Liver (tissue), 9 donors: ENCODE measurements around the gene C1orf50. TPM values are rescaled to one million over a fixed set of nuclear protein-coding genes. Genes with fewer than 3 reads are reported as not detected.
"Not testable (repeated sequence)": the region's sequence is repeated elsewhere in the genome, so short reads cannot be mapped to it uniquely, and the experiment has no call there.

ENCODE experiments used
- DNase-seq: peaks from one replicate; pipeline ENCODE4 v3.0.0-alpha.2; 2017; ENCODE audit warnings: low spot score
- H3K27ac ChIP-seq, 2 donors: one replicate each; pipeline ENCODE4 v1.7.0; 2013; ENCODE audit warnings: inconsistent platforms in 2 of 2, low read length in 2 of 2, control low read depth in 1 of 2, low read depth in 1 of 2, mild to moderate bottlenecking in 1 of 2
- H3K27me3 ChIP-seq, 4 donors: one replicate each; pipeline versions ENCODE4 v1.6.1 to v1.7.0; 2013; ENCODE audit warnings: low read length in 3 of 4, inconsistent platforms in 1 of 4, mild to moderate bottlenecking in 1 of 4, moderate library complexity in 1 of 4; ENCODE audit not compliant: control insufficient read depth in 4 of 4, insufficient read depth in 4 of 4
- H3K36me3 ChIP-seq, 4 donors: one replicate each; pipeline versions ENCODE4 v1.6.1 to v1.7.0; 2013; ENCODE audit warnings: low read length in 3 of 4, mild to moderate bottlenecking in 3 of 4, low read depth in 1 of 4, moderate library complexity in 1 of 4; ENCODE audit not compliant: control insufficient read depth in 4 of 4, insufficient read depth in 3 of 4
- H3K4me1 ChIP-seq, 4 donors: one replicate each; pipeline versions ENCODE4 v1.6.1 to v1.7.0; 2013; ENCODE audit warnings: low read length in 3 of 4, mild to moderate bottlenecking in 3 of 4, moderate library complexity in 1 of 4; ENCODE audit not compliant: control insufficient read depth in 4 of 4, insufficient read depth in 4 of 4
- H3K4me3 ChIP-seq, 3 donors: one replicate each; pipeline versions ENCODE4 v1.6.1 to v1.7.0; 2013; ENCODE audit warnings: low read length in 3 of 3, control low read depth in 1 of 3, low read depth in 1 of 3, mild to moderate bottlenecking in 1 of 3
- H3K9ac ChIP-seq, 2 donors: one replicate each; pipeline ENCODE4 v1.7.0; 2013; ENCODE audit warnings: low read length in 2 of 2, mild to moderate bottlenecking in 2 of 2, moderate library complexity in 2 of 2, control low read depth in 1 of 2, low read depth in 1 of 2
- H3K9me3 ChIP-seq, 4 donors: one replicate each; pipeline versions ENCODE4 v1.6.1 to v1.7.0; 2013; ENCODE audit warnings: low read length in 3 of 4; ENCODE audit not compliant: control insufficient read depth in 4 of 4
- ATF3 ChIP-seq: IDR thresholded peaks from 2 replicates; pipeline ENCODE4 v1.6.1; 2016; ENCODE audit warnings: antibody characterized with exemption
- CTCF ChIP-seq: fragments of 150-350 bp; IDR thresholded peaks from 2 replicates; pipeline ENCODE4 v1.5.1; 2017; ENCODE audit warnings: improper control_type of control experiment, low read depth, low read length; ENCODE audit not compliant: missing input control
- FOXA1 ChIP-seq: IDR thresholded peaks from 2 replicates; pipeline ENCODE4 v1.6.1; 2016; ENCODE audit warnings: antibody characterized with exemption
- HNF4A ChIP-seq, 2 donors: conservative IDR thresholded peaks; 2 replicates each; pipeline ENCODE4 v1.6.1; 2016; ENCODE audit warnings: antibody characterized with exemption in 2 of 2, mild to moderate bottlenecking in 2 of 2
- JUND ChIP-seq, 2 donors: IDR thresholded peaks; 2 replicates each; pipeline ENCODE4 v1.6.1; 2016; ENCODE audit warnings: antibody characterized with exemption in 2 of 2
- MAX ChIP-seq: IDR thresholded peaks from 2 replicates; pipeline ENCODE4 v1.6.1; 2016; ENCODE audit warnings: antibody characterized with exemption
- NR2F2 ChIP-seq: IDR thresholded peaks from 2 replicates; pipeline ENCODE4 v1.6.1; 2016; ENCODE audit warnings: antibody characterized with exemption
- RAD21 ChIP-seq, 2 donors: IDR thresholded peaks; 2 replicates each; pipeline ENCODE4 v1.6.1; 2016; ENCODE audit warnings: antibody characterized with exemption in 2 of 2, mild to moderate bottlenecking in 2 of 2
- SP1 ChIP-seq: IDR thresholded peaks from 2 replicates; pipeline ENCODE4 v1.6.1; 2018; ENCODE audit warnings: antibody characterized with exemption, mild to moderate bottlenecking
- YY1 ChIP-seq: IDR thresholded peaks from 2 replicates; pipeline ENCODE4 v1.6.1; 2016; ENCODE audit warnings: antibody characterized with exemption, mild to moderate bottlenecking
- ZBTB33 ChIP-seq: IDR thresholded peaks from 2 replicates; pipeline ENCODE4 v1.6.1; 2016; ENCODE audit warnings: antibody characterized with exemption
- WGBS: extraction: QIAGEN DNeasy Blood & Tissue Kit; methylation state at CpG from one replicate; pipeline ENCODE4 v1.1.7; 2013; 5-methylcytosine and 5-hydroxymethylcytosine counted together
- polyA plus RNA-seq, 2 donors: library from polyadenylated mRNA; stranded (reverse) in 1 of 2; unstranded in 1 of 2; fragments of 200-250 nt in 1 of 2; fragments of >200 nt in 1 of 2; fragmentation: Nextera tagmentation in 1 of 2; extraction: Ambion mirVana in 1 of 2; gene quantifications; one replicate each; pipeline versions ENCODE4 v1.2.1 to v1.2.3, GENCODE V29; 2013 to 2015
- total RNA-seq, 2 donors: library from RNA; depleted of rRNA; stranded (reverse); fragments of >200 nt; gene quantifications; one replicate each; pipeline ENCODE4 v1.2.3, GENCODE V29; 2014
- donor health status: healthy.
- donor health status: healthy.
- donor health status: healthy.
- donor health status: healthy.
- donor health status: healthy.

C1orf50 gene
- total and polyA plus RNA-seq, 4 donors, result 2.6 to 5.8 (median 3.5) TPM

DNA sequence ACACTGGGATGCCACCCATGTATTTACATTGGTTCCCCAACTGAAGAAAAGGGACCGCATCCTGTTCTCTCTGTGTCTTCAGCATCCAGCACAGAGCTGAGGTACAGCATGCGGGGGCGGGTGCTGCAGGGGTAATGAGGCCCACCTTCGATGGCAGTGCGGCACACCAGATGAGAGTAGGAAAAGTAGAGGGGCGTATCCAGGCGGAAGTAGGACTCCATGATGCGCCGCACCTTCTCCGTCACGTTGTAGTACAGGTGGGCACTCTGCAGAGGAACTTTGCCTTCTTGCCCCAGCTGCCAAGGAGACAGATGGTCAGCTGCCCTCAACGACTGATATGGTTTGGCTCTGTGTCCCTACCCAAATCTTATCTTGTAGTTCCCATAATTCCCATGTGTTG, 17.0 kb upstream of the C1orf50 start:
- H3K4me1 ChIP-seq, result no peaks in the 10 kb centered on the region
- TF ChIP-seq CTCF (no peak), SP1 (no peak), JUND (IDR thresholded peaks at IDR 0.05) (no peak), FOXA1 (no peak), YY1 (no peak), RAD21 (IDR thresholded peaks at IDR 0.05) (no peak), ATF3 (no peak), HNF4A (conservative IDR thresholded peaks at IDR 0.05) (no peak), ZBTB33 (no peak)
- 95% methylated on average over 12 of the region's 12 CpGs for WGBS
- no peaks in the 10 kb centered on the region for H3K9me3 ChIP-seq
- H3K4me3 ChIP-seq, result no peak overlapping the region
- no peaks in the 10 kb centered on the region for H3K27me3 ChIP-seq
- H3K27ac ChIP-seq, result no peak overlapping the region
- no peak for DNase-seq
- no peak overlapping the region for H3K9ac ChIP-seq
- peaks cover 14 to 74% (median 42%) of the 10 kb centered on the region in 4 donors for H3K36me3 ChIP-seq

DNA sequence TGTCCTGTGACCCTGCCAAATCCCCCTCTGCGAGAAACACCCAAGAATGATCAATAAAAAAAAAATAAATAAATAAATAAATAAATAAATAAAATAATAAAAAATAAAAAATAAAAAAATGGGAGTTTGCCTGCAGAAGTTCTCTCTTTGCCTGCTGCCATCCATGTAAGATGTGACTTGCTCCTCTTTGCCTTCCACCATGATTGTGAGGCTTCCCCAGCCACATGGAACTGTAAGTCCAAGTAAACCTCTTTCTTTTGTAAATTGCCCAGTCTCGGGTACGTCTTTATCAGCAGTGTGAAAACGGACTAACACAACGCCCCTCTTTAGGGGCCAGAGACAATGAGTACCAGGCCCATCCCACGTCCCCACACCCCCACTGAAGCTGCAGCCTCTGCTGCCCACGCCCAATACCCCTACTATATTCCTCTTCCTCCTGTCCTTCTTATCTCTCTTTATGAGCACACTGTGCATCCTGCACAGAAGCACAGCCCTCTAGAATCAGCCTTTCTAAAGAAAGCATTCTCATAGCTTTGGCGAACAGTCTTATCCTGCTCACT, 15.5 kb upstream of the C1orf50 start:
- H3K27me3 ChIP-seq, DNase-seq, H3K4me3 ChIP-seq, H3K4me1 ChIP-seq, H3K27ac ChIP-seq, H3K9me3 ChIP-seq, H3K9ac ChIP-seq: not testable (repeated sequence)
- 93% methylated on average over 8 of the region's 8 CpGs for WGBS
- H3K36me3 ChIP-seq, result peaks cover 15 to 77% (median 45%) of the 10 kb centered on the region in 4 donors

DNA sequence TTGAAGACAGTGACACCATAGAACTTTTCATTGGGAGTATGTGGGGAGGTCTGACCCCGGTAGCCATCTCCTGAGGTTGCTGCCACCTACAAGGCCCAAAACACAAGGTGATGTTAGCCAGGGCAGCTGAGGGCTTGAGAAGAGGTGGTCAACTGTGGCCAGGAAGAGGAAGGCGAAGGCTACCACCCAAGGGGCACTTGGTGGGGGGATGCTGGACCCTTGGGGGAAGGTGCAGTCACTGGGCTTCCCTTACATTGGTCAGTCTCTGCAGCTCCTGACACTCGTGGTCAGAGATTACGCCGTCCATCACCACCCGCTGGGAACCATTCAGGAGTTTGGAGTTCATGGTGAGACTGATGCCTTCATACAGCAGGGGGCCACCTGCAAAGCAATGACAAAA, 14.8 kb upstream of the C1orf50 start:
- no peak overlapping the region for H3K9ac ChIP-seq
- H3K36me3 ChIP-seq, result peaks cover 15 to 75% (median 44%) of the 10 kb centered on the region in 4 donors
- DNase-seq, result no peak
- 98% methylated on average over 6 of the region's 6 CpGs for WGBS
- no peak overlapping the region for H3K4me3 ChIP-seq
- no peaks in the 10 kb centered on the region for H3K27me3 ChIP-seq
- TF ChIP-seq NR2F2 (no peak), JUND (IDR thresholded peaks at IDR 0.05) (no peak), RAD21 (IDR thresholded peaks at IDR 0.05) (no peak), MAX (no peak)
- no peaks in the 10 kb centered on the region for H3K4me1 ChIP-seq
- H3K27ac ChIP-seq, result no peak overlapping the region
- no peaks in the 10 kb centered on the region for H3K9me3 ChIP-seq
